Dermis microvascular lymphatic vessel endothelial cell (primary cell): ENCODE measurements around the gene RTL9. TPM values are rescaled to one million over a fixed set of nuclear protein-coding genes. Genes with fewer than 3 reads are reported as not detected.
"Not testable (repeated sequence)": the region's sequence is repeated elsewhere in the genome, so short reads cannot be mapped to it uniquely, and the experiment has no call there.

Experiments
- DNase-seq, 2 donors: peaks; one replicate each; pipeline versions ENCODE4 v3.0.0 to v3.0.0-alpha.2; 2010; ENCODE audit warnings: low read depth in 2 of 2
- total RNA-seq: library from RNA; depleted of rRNA; stranded (reverse); fragments of >200 nt; gene quantifications from 2 replicates; pipeline ENCODE4 v1.2.1, GENCODE V29; 2014

The RTL9 gene
- total RNA-seq, result not detected in 2 replicates

DNA sequence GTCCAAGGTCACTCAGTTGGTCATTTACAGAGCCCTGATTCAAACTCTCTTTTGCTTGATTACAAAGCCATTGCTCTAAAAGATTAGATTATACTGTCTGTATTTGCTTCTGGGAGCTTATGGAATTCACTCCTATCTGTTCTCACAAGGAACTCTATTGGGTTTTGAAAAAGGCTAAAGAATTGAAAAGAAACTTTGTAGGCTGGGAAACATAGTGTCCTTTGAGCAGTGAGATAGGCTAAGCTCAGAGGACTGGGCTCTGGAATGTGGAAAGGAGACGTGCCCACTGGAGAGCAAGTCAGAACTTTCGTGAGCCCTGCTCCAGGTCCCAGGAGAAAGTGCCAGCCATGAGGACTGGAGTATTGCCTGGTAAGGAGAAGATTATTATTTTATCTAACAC lies at the start of gene RTL9:
Gene RTL9 (plus strand): TSS at position 301 of the 400 bp plus-strand sequence. CDS start 91,770 bp downstream, outside the sequence.
- no peak for DNase-seq

DNA sequence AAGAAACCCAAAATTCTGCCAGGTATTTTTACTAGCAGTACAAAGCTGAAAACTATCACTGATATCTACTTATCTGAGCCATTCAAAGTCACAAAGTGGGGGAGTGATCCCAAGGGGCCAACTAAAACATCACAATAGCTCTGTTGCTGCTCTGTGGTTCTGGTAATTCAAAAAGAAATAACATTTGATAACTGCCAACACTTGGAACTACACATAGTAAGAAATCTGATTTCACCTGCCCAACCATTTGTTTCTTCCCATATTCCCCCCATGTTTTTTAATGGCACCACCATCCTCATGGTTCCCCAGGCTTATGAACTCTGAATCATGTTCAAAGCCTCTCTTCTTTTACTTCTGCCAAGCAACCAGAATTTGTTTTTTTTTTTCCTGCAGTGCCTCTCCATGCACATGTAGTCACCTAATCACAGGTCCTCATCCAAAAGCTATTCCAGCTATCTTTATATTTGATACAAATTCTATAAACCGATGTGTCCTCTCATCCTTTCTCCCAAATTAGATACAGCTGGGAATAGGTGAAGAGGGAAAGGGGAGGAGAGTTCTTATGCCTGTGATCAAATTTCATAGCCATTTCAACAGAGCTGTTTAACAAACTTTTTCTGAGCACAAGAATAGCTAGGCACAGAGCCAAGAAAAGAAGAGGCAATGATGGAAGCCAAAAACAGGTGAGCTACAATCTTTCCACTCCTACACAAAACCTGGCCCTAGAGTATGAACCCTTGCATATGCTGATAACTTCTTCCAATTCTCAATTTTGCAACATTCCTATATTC lies 48.5 kb upstream of the RTL9 start:
- DNase-seq, result no peak

GRCh38 chrX:110310896-110311295 lies 47.8 kb upstream of the RTL9 start:
- DNase-seq, result no peak

DNA sequence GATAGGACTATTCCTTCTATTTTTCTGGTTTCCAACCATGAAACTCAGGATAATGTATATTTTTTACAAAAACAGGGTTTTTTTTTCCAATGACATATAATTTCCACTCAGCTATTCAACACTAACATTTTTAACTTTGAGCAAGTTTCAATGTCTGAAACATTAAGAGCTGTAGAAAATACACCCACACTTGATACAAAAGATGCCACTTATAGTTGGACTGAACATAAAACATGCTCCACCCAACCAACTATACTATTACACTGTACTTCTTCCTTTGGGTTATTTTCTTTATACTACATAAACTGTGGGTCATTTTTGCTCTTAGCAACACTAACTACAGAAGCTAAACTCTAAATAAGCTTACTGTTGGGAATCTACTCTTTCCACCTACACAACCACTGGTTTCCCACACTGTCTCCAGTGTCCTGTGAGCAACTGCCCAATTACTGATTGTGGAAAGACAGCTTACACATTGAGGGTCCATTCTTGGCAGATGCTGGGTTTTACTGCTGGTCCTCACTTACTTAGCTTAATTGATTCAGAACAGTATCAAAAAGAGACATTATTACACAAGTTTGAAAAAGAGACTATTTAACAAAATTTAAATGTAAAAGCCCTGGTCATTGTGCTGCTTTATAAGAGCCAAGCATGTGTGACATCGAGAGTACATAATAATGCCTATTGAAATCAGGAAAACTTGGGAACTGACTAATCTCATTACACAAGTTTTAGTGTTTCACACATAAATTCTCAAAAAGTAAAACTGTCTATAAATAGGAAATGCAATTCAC lies 47.0 kb upstream of the RTL9 start:
- DNase-seq, result no peak

GRCh38 chrX:110315551-110315950 lies 43.1 kb upstream of the RTL9 start:
- no peak for DNase-seq

- DNase-seq, result peak; percentile 7 to 24
Observed at GRCh38 chrX:110316351-110317060, 42.1 kb upstream of the RTL9 start.

- DNase-seq, result peak in 1 of 2 donors; percentile 0
Observed at GRCh38 chrX:110317061-110317819, 41.4 kb upstream of the RTL9 start.

GRCh38 chrX:110317820-110318663 lies 40.6 kb upstream of the RTL9 start, which contains the start of gene AMMECR1:
Gene AMMECR1, minus strand, starts transcription at chrX:110318085. Its CDS starts 14 bp downstream, at chrX:110318071.
- peak; percentile 30 to 80 for DNase-seq

- no peak for DNase-seq
Observed at GRCh38 chrX:110318664-110318968, 40.0 kb upstream of the RTL9 start.

DNA sequence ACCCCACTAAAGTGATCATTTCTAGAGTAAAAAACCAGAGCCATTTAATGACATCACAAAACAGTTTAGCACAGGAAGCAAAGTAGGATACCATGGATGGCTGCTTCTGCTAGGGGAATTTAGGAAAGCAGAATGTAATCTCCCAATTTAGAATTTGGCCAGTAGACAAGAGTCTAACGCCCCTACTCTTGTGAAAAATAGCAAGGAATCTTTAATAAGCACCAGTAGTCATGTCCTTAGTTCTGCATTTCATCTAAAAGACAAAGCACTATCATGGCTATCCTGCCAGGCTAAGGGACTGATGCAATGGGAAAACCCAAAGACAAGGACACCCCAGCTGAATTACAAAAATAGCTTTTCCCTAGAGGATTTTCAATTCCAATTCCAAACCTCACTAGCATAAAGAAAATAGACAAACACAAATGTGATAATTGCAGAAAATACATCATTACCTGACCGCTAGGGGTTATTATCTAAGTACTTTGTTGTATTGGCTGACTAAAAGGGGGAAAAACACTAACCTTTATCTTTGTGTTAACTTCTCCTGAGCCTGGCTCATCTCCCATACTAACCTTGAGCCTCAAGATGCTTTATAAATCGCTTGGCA lies 38.2 kb upstream of the RTL9 start:
- DNase-seq, result no peak

DNA sequence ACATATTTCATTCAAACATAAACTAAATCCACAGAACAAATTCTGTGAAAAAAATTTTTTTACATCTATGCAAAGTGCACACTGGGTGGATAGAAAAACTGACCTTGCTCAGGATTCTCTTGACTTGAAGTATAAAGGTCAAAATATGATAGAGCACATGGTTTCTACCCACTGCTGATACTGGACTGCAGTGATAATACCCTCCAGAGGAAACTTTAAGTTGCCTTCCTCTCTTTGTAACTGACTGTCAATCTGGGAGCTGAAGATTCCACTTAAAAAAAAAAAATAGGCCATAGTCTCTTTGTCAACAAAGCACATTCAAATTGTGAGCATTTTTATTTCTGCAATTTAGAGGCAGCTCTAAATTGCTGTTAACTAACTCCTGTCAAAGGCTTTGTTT lies 37.6 kb upstream of the RTL9 start:
- DNase-seq, result no peak

DNA sequence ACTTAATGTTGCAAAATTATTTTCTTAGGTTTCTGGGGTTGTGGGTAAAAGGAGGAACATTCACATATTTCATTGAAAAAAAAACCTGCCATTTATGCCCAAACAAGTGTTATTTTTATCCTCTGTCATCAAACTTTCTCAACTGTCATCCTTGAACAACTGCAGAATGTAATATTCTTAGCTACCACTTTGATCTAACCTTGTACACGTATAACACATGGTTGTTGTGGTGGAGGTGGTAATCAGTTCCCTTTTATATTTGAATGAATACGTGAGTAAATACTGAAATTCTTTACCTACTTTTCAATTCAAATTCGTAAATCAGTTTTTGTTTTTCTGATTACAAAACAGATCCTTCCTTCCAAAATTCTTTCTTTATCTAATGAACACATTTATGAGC lies 37.0 kb upstream of the RTL9 start:
- DNase-seq, result no peak

GRCh38 chrX:110322603-110323002 lies 36.0 kb upstream of the RTL9 start:
- DNase-seq, result no peak

DNA sequence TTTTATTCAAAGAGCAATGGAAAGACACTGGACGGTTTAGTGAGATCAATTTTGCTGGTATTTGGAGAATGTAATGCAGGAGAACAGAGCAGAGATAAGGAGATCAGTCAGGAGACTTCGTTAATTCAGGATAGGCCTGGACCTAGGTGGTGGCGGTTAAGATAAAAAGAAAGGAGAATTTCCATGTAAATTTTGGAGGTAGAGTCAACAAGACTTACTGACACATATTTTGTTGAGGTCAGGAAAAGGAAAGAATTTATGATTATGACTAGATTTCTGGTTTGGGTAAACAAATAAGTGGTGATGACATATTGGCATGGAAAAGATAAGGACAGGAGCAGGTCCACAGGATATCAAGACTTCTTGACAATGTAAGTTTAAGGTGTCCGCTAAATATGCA lies 31.9 kb upstream of the RTL9 start:
- DNase-seq, result no peak

DNA sequence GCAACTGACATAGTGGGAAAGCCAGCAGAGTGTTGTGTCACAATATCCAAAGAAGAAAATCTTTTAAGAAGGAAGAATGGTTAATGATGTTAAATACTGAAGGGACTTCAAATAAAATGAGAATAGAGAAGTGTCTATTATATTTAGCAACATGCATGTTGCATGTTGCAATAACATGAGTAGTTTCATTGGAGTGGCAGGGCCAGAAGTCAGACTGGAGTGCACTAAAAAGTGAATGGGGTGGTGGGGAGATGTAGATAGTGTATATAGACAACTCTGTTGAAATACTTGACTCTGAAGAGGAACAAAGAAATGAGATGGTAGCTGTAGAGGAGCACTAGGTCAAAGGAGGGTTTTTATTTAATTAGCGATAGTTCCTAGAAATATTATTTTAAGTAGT lies 31.3 kb upstream of the RTL9 start:
- DNase-seq, result no peak

DNA sequence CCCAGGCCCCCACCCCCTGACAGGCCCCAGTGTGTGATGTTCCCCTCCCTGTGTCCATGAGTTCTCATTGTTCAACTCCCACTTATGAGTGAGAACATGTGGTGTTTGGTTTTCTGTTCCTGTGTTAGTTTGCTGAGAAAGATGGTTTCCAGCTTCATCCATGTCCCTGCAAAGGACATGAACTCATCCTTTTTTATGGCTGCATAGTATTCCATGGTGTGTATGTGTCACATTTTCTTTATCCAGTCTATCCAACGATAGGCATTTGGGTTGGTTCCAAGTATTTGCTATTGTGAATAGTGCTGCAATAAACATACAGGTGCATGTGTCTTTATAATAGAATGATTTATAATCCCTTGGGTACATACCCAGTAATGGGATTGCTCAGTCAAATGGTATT lies 30.0 kb upstream of the RTL9 start:
- not testable (repeated sequence) for DNase-seq

GRCh38 chrX:110331444-110332030 lies 27.1 kb upstream of the RTL9 start:
- no peak for DNase-seq

DNA sequence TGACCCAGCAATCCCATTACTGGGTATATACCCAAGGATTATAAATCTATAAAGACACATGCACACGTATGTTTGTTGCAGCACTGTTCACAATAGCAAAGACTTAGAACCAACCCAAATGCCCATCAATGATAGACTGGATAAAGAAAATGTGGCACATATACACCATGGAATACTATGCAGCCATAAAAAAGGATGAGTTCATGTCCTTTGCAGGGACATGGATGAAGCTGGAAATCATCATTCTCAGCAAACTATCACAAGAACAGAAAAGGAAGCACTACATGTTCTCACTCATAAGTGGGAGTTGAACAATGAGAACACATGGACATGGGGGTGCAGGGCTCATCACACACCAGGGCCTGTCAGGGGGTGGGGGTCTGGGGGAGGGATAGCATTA lies 25.2 kb upstream of the RTL9 start:
- DNase-seq, result not testable (repeated sequence)

GRCh38 chrX:110338935-110339334 lies 19.7 kb upstream of the RTL9 start:
- no peak for DNase-seq
